ENCODE measurements around the gene AMOTL2.

AMOTL2 gene

GRCh38 chr3:134407239-134407625, 33.0 kb upstream of the AMOTL2 start:
- Histone ChIP-seq H2AK5ac (ENCODE audit: low read length) (no peak overlapping the region), H3K4me1 (ENCODE audit: control insufficient read depth, low read depth, low read length) (peaks cover 4% of the 10 kb centered on the region), H2BK15ac (replicated peaks; ENCODE audit: low read depth) (no peak overlapping the region), H3K9ac (ENCODE audit: low read length) (peak overlapping the region; percentile 21), H3K23ac (ENCODE audit: low read length) (no peak overlapping the region), H2BK5ac (ENCODE audit: low read length) (peak overlapping the region; percentile 39), H3K27me3 (ENCODE audit: insufficient read depth, low read length, poor library complexity) (no peaks in the 10 kb centered on the region), H3K56ac (ENCODE audit: low read length) (peak overlapping the region; percentile 43), H4K8ac (ENCODE audit: low read depth, low read length) (no peak overlapping the region), H3K18ac (ENCODE audit: low read length) (peak overlapping the region; percentile 76), H3K4me3 (ENCODE audit: low read length) (no peak overlapping the region), H3K4me2 (ENCODE audit: low read length) (no peak overlapping the region), H3K79me2 (ENCODE audit: control insufficient read depth, insufficient read depth, low read length) (no peaks in the 10 kb centered on the region), H3K79me1 (ENCODE audit: low read length) (no peaks in the 10 kb centered on the region), H2BK120ac (ENCODE audit: low read depth, low read length) (peak overlapping the region; percentile 66), H3K4ac (ENCODE audit: low read depth, low read length) (no peak overlapping the region), H3K27ac (ENCODE audit: low read depth, low read length) (peak overlapping the region; percentile 77), H3K36me3 (ENCODE audit: control insufficient read depth, insufficient read depth, low read length) (no peaks in the 10 kb centered on the region), H4K5ac (ENCODE audit: low read length) (no peak overlapping the region)
- DNase-seq, result peak; percentile 94
- no CpG with 5 or more reads among the region's 6 CpGs for WGBS (ENCODE audit: extremely low coverage, insufficient coverage, low lambda C conversion rate)

GRCh38 chr3:134406331-134407238, 32.3 kb upstream of the AMOTL2 start:
- peak overlapping the region; percentile 61 for H3K9ac ChIP-seq (ENCODE audit: low read length)
- peak overlapping the region; percentile 20 for H3K23ac ChIP-seq (ENCODE audit: low read length)
- H3K18ac ChIP-seq (ENCODE audit: low read length), result peak overlapping the region; percentile 76
- H2BK120ac ChIP-seq (ENCODE audit: low read depth, low read length), result peak overlapping the region; percentile 66
- H3K27ac ChIP-seq (ENCODE audit: low read depth, low read length), result peak overlapping the region; percentile 77
- no peak overlapping the region for H4K8ac ChIP-seq (ENCODE audit: low read depth, low read length)
- H3K4me2 ChIP-seq (ENCODE audit: low read length), result peak overlapping the region; percentile 88
- no peaks in the 10 kb centered on the region for H3K27me3 ChIP-seq (ENCODE audit: insufficient read depth, low read length, poor library complexity)
- WGBS (ENCODE audit: extremely low coverage, insufficient coverage, low lambda C conversion rate), result no CpG with 5 or more reads among the region's 64 CpGs
- H2BK5ac ChIP-seq (ENCODE audit: low read length), result peak overlapping the region; percentile 34
- H2BK15ac ChIP-seq (replicated peaks; ENCODE audit: low read depth), result no peak overlapping the region
- peaks cover 4% of the 10 kb centered on the region for H3K4me1 ChIP-seq (ENCODE audit: control insufficient read depth, low read depth, low read length)
- H3K79me2 ChIP-seq (ENCODE audit: control insufficient read depth, insufficient read depth, low read length), result no peaks in the 10 kb centered on the region
- H3K36me3 ChIP-seq (ENCODE audit: control insufficient read depth, insufficient read depth, low read length), result no peaks in the 10 kb centered on the region
- no peak overlapping the region for H4K5ac ChIP-seq (ENCODE audit: low read length)
- no peak overlapping the region for H2AK5ac ChIP-seq (ENCODE audit: low read length)
- no peaks in the 10 kb centered on the region for H3K79me1 ChIP-seq (ENCODE audit: low read length)
- H3K56ac ChIP-seq (ENCODE audit: low read length), result peak overlapping the region; percentile 43
- H3K4me3 ChIP-seq (ENCODE audit: low read length), result peak overlapping the region; percentile 15
- no peak overlapping the region for H3K4ac ChIP-seq (ENCODE audit: low read depth, low read length)
- peak; percentile 85 for DNase-seq

DNA sequence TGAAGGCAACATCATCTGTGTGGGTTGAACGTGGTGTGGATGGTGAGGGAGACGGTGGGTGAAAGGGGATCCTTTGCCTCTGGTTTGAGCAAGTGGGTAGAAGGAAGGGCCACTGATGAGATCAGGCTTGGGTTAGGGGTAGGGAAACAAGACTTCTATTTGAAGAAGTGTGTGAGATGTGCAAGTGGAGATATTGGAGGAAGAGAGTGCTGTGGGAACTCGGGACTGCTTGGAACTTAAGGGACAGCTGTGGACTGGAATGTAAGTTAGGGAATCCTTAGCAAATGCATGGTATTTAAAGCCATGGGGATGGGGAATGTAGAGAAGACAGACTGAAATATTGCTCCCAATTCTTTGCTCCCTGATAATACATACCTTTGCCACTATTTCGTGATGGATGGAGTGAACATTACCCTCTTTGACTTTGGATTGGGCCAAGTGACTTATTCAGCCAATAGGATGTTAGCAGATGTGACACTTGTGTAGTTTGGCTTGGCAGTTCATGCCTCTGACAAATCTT, 30.2 kb upstream of the AMOTL2 start:
- no peak overlapping the region for H3K4me2 ChIP-seq (ENCODE audit: low read length)
- no peak overlapping the region for H3K23ac ChIP-seq (ENCODE audit: low read length)
- H2AK5ac ChIP-seq (ENCODE audit: low read length), result peak overlapping the region; percentile 22
- no peak overlapping the region for H4K8ac ChIP-seq (ENCODE audit: low read depth, low read length)
- H3K36me3 ChIP-seq (ENCODE audit: control insufficient read depth, insufficient read depth, low read length), result no peaks in the 10 kb centered on the region
- no peak overlapping the region for H3K27ac ChIP-seq (ENCODE audit: low read depth, low read length)
- no peak overlapping the region for H3K4me3 ChIP-seq (ENCODE audit: low read length)
- no peak overlapping the region for H2BK15ac ChIP-seq (replicated peaks; ENCODE audit: low read depth)
- no peak overlapping the region for H3K56ac ChIP-seq (ENCODE audit: low read length)
- no peaks in the 10 kb centered on the region for H3K79me1 ChIP-seq (ENCODE audit: low read length)
- H4K5ac ChIP-seq (ENCODE audit: low read length), result no peak overlapping the region
- WGBS (ENCODE audit: extremely low coverage, insufficient coverage, low lambda C conversion rate), result no CpG with 5 or more reads among the region's 4 CpGs
- no peak overlapping the region for H3K18ac ChIP-seq (ENCODE audit: low read length)
- H3K9ac ChIP-seq (ENCODE audit: low read length), result no peak overlapping the region
- DNase-seq, result no peak
- no peaks in the 10 kb centered on the region for H3K79me2 ChIP-seq (ENCODE audit: control insufficient read depth, insufficient read depth, low read length)
- H2BK5ac ChIP-seq (ENCODE audit: low read length), result no peak overlapping the region
- H3K27me3 ChIP-seq (ENCODE audit: insufficient read depth, low read length, poor library complexity), result no peaks in the 10 kb centered on the region
- no peak overlapping the region for H2BK120ac ChIP-seq (ENCODE audit: low read depth, low read length)
- no peak overlapping the region for H3K4ac ChIP-seq (ENCODE audit: low read depth, low read length)
- H3K4me1 ChIP-seq (ENCODE audit: control insufficient read depth, low read depth, low read length), result peaks cover 4% of the 10 kb centered on the region

DNA sequence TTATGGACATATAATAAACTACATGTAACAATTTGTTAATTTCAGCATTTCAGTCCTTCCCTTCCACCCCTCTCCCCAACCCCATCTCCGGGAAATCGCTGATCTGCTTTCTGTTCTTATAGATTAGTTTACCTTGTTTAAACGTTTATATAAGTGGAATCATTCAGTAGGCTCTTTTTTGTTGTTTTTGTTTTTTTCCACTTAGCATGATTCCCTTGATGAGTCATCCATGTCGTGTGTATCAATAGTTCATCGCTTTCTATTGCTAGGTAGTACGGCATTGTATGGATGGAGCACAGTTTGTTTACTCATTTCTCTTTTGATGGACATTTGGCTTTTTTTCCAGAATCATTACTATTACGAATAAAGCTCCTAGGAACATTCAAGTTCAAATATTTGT, 23.5 kb upstream of the AMOTL2 start:
- Histone ChIP-seq H3K27ac (ENCODE audit: low read depth, low read length) (no peak overlapping the region), H3K9ac (ENCODE audit: low read length) (no peak overlapping the region), H2AK5ac (ENCODE audit: low read length) (no peak overlapping the region), H3K27me3 (ENCODE audit: insufficient read depth, low read length, poor library complexity) (no peaks in the 10 kb centered on the region), H3K56ac (ENCODE audit: low read length) (no peak overlapping the region), H3K4me3 (ENCODE audit: low read length) (no peak overlapping the region), H2BK120ac (ENCODE audit: low read depth, low read length) (no peak overlapping the region), H3K4me1 (ENCODE audit: control insufficient read depth, low read depth, low read length) (no peaks in the 10 kb centered on the region), H3K36me3 (ENCODE audit: control insufficient read depth, insufficient read depth, low read length) (no peaks in the 10 kb centered on the region), H3K23ac (ENCODE audit: low read length) (no peak overlapping the region), H3K79me2 (ENCODE audit: control insufficient read depth, insufficient read depth, low read length) (no peaks in the 10 kb centered on the region), H4K8ac (ENCODE audit: low read depth, low read length) (no peak overlapping the region), H3K4me2 (ENCODE audit: low read length) (no peak overlapping the region), H4K5ac (ENCODE audit: low read length) (no peak overlapping the region), H3K79me1 (ENCODE audit: low read length) (no peaks in the 10 kb centered on the region), H3K18ac (ENCODE audit: low read length) (no peak overlapping the region), H3K4ac (ENCODE audit: low read depth, low read length) (no peak overlapping the region), H2BK15ac (replicated peaks; ENCODE audit: low read depth) (no peak overlapping the region), H2BK5ac (ENCODE audit: low read length) (no peak overlapping the region)
- WGBS (ENCODE audit: extremely low coverage, insufficient coverage, low lambda C conversion rate), result no CpG with 5 or more reads among the region's 7 CpGs
- DNase-seq, result no peak

GRCh38 chr3:134395103-134395502, 20.9 kb upstream of the AMOTL2 start:
- Histone ChIP-seq H3K79me1 (ENCODE audit: low read length) (no peaks in the 10 kb centered on the region), H3K18ac (ENCODE audit: low read length) (no peak overlapping the region)

More at GRCh38 chr3:134395103-134395502, 20.9 kb upstream of the AMOTL2 start:
- DNase-seq, result no peak
- H2AK5ac ChIP-seq (ENCODE audit: low read length), result no peak overlapping the region
- no CpG with 5 or more reads among the region's 1 CpG for WGBS (ENCODE audit: extremely low coverage, insufficient coverage, low lambda C conversion rate)
- H3K23ac ChIP-seq (ENCODE audit: low read length), result no peak overlapping the region
- H4K5ac ChIP-seq (ENCODE audit: low read length), result no peak overlapping the region
- H2BK5ac ChIP-seq (ENCODE audit: low read length), result no peak overlapping the region
- no peak overlapping the region for H3K56ac ChIP-seq (ENCODE audit: low read length)
- no peak overlapping the region for H3K27ac ChIP-seq (ENCODE audit: low read depth, low read length)
- no peak overlapping the region for H4K8ac ChIP-seq (ENCODE audit: low read depth, low read length)
- H3K9ac ChIP-seq (ENCODE audit: low read length), result no peak overlapping the region
- no peak overlapping the region for H2BK120ac ChIP-seq (ENCODE audit: low read depth, low read length)
- no peaks in the 10 kb centered on the region for H3K27me3 ChIP-seq (ENCODE audit: insufficient read depth, low read length, poor library complexity)
- H3K4me3 ChIP-seq (ENCODE audit: low read length), result no peak overlapping the region
- H2BK15ac ChIP-seq (replicated peaks; ENCODE audit: low read depth), result no peak overlapping the region
- H3K4me1 ChIP-seq (ENCODE audit: control insufficient read depth, low read depth, low read length), result no peaks in the 10 kb centered on the region
- no peaks in the 10 kb centered on the region for H3K36me3 ChIP-seq (ENCODE audit: control insufficient read depth, insufficient read depth, low read length)
- no peaks in the 10 kb centered on the region for H3K79me2 ChIP-seq (ENCODE audit: control insufficient read depth, insufficient read depth, low read length)
- no peak overlapping the region for H3K4me2 ChIP-seq (ENCODE audit: low read length)
- no peak overlapping the region for H3K4ac ChIP-seq (ENCODE audit: low read depth, low read length)

Data from mesendoderm (in vitro differentiated cells).